H1 (cell line): ENCODE results near the gene NELL1. TPM values are rescaled to one million over a fixed set of nuclear protein-coding genes. Genes with fewer than 3 reads are reported as not detected.

Source experiments
- CTCF ChIA-PET: fragments of 300-600 bp; sonication (Branson Sonifier 250); formaldehyde crosslinking; loops from one replicate; lab custom pipeline; 2021; ENCODE audit not compliant: partially characterized antibody; lab: Charles Lee
- POLR2A ChIA-PET: fragments of 300-600 bp; sonication (Branson Sonifier 250); formaldehyde crosslinking; loops from one replicate; lab custom pipeline; 2021; ENCODE audit warnings: inconsistent platforms; ENCODE audit not compliant: partially characterized antibody; lab: Charles Lee
- DNase-seq, 2 experiments: peaks; one replicate each; pipeline versions ENCODE4 v3.0.0 to v3.0.0-alpha.2; 2010 to 2022; ENCODE audit warnings: low spot score in 2 of 2, low read depth in 1 of 2, mixed read lengths in 1 of 2
- FAIRE-seq: peaks from 2 replicates; lab custom pipeline; 2011; peaks lifted over from hg19 to GRCh38; lab: Jason Lieb, UNC
- H2AFZ ChIP-seq: 2 replicates; pipeline ENCODE4 v1.8.1; 2012; ENCODE audit warnings: low read length, inconsistent platforms
- H2AK5ac ChIP-seq: 2 replicates; pipeline ENCODE4 v1.6.1; 2013; ENCODE audit warnings: low read depth, low read length
- H2BK120ac ChIP-seq: replicated peaks from 2 replicates; pipeline ENCODE3; 2013; ENCODE audit warnings: low read depth, low read length, inconsistent platforms
- H2BK12ac ChIP-seq: 2 replicates; pipeline ENCODE4 v1.6.1; 2013; ENCODE audit warnings: low read depth, low read length
- H2BK15ac ChIP-seq: 2 replicates; pipeline ENCODE4 v1.6.1; 2013; ENCODE audit warnings: low read length
- H2BK20ac ChIP-seq: 2 replicates; pipeline ENCODE4 v1.6.1; 2013; ENCODE audit warnings: low read length
- H2BK5ac ChIP-seq: 2 replicates; pipeline ENCODE4 v1.6.1; 2013; ENCODE audit warnings: low read depth, low read length
- H3K14ac ChIP-seq: 2 replicates; pipeline ENCODE4 v1.6.1; 2013; ENCODE audit warnings: inconsistent platforms; ENCODE audit not compliant: insufficient read length
- H3K18ac ChIP-seq: 2 replicates; pipeline ENCODE4 v1.6.1; 2013; ENCODE audit warnings: low read length; ENCODE audit errors: extremely low read depth
- H3K23ac ChIP-seq: 2 replicates; pipeline ENCODE4 v1.6.1; 2013; ENCODE audit warnings: inconsistent platforms; ENCODE audit not compliant: insufficient read length
- H3K23me2 ChIP-seq: 2 replicates; pipeline ENCODE4 v1.6.1; 2013; ENCODE audit warnings: low read depth, low read length
- H3K27ac ChIP-seq: 2 replicates; pipeline ENCODE4 v1.6.1; 2011; ENCODE audit warnings: low read depth, low read length, inconsistent platforms
- H3K27me3 ChIP-seq, 4 experiments: replicated peaks in 1 of 4; 1 replicate in 1 of 4; 2 replicates in 3 of 4; pipeline versions ENCODE4 v1.6.1 to v1.8.1; 2011 to 2013; ENCODE audit warnings: low read length in 3 of 4, mild to moderate bottlenecking in 3 of 4, inconsistent platforms in 2 of 4, mixed read lengths in 2 of 4, moderate library complexity in 1 of 4; ENCODE audit not compliant: control insufficient read depth in 3 of 4, insufficient read depth in 3 of 4; ENCODE audit errors: extremely low read depth in 1 of 4
- H3K36me3 ChIP-seq, 4 experiments: 2 replicates each; pipeline versions ENCODE4 v1.6.1 to v1.8.1; 2011 to 2013; ENCODE audit warnings: mild to moderate bottlenecking in 4 of 4, low read length in 3 of 4, moderate library complexity in 2 of 4, control low read depth in 1 of 4, inconsistent platforms in 1 of 4; ENCODE audit not compliant: insufficient read depth in 4 of 4, control insufficient read depth in 2 of 4
- H3K4ac ChIP-seq: replicated peaks from 2 replicates; pipeline ENCODE3; 2013; ENCODE audit warnings: low read length, low read depth, mixed read lengths, inconsistent platforms; ENCODE audit not compliant: insufficient read length
- H3K4me1 ChIP-seq, 4 experiments: replicated peaks in 1 of 4; 1 replicate in 1 of 4; 2 replicates in 3 of 4; pipeline versions ENCODE4 v1.6.1 to v1.8.1; 2011 to 2013; ENCODE audit warnings: low read length in 3 of 4, inconsistent platforms in 2 of 4, mixed read lengths in 1 of 4; ENCODE audit not compliant: insufficient read depth in 4 of 4, control insufficient read depth in 3 of 4
- H3K4me2 ChIP-seq, 2 experiments: 2 replicates each; pipeline versions ENCODE4 v1.6.1 to v1.8.1; 2011 to 2013; ENCODE audit warnings: low read depth in 2 of 2, low read length in 2 of 2, control low read depth in 1 of 2, inconsistent platforms in 1 of 2, mild to moderate bottlenecking in 1 of 2; ENCODE audit not compliant: insufficient read depth in 1 of 2
- H3K4me3 ChIP-seq, 4 experiments: fragments of 200-600, 300-600 bp in 1 of 4; sonication (generic), shearing (Covaris generic), sonication (Bioruptor Twin) in 1 of 4; 2 replicates each; pipeline versions ENCODE4 v1.5.1 to v1.8.1; 2011 to 2016; ENCODE audit warnings: low read length in 4 of 4, low read depth in 3 of 4, control low read depth in 2 of 4, inconsistent platforms in 2 of 4, mild to moderate bottlenecking in 2 of 4, mixed read lengths in 1 of 4, moderate library complexity in 1 of 4; ENCODE audit not compliant: insufficient read depth in 2 of 4; ENCODE audit errors: extremely low read depth in 1 of 4
- H3K56ac ChIP-seq: replicated peaks from 2 replicates; pipeline ENCODE3; 2013; ENCODE audit warnings: low read depth, mild to moderate bottlenecking, mixed read lengths, low read length, inconsistent platforms; ENCODE audit not compliant: insufficient read length
- H3K79me1 ChIP-seq: 2 replicates; pipeline ENCODE4 v1.6.1; 2013; ENCODE audit warnings: low read depth, low read length, control low read depth
- H3K79me2 ChIP-seq, 2 experiments: 2 replicates each; pipeline versions ENCODE4 v1.6.1 to v1.8.1; 2012 to 2013; ENCODE audit warnings: low read length in 2 of 2, mild to moderate bottlenecking in 2 of 2, inconsistent platforms in 1 of 2; ENCODE audit not compliant: insufficient read depth in 2 of 2, control insufficient read depth in 1 of 2
- H3K9ac ChIP-seq, 4 experiments: replicated peaks in 1 of 4; 1 replicate in 1 of 4; 2 replicates in 3 of 4; pipeline versions ENCODE4 v1.6.1 to v1.8.1; 2011 to 2013; ENCODE audit warnings: low read depth in 3 of 4, low read length in 3 of 4, control low read depth in 2 of 4, mild to moderate bottlenecking in 2 of 4, moderate library complexity in 2 of 4, inconsistent platforms in 1 of 4; ENCODE audit errors: extremely low read depth in 1 of 4
- H3K9me3 ChIP-seq, 2 experiments: 2 replicates each; pipeline versions ENCODE4 v1.6.1 to v1.8.1; 2012 to 2013; ENCODE audit warnings: mild to moderate bottlenecking in 2 of 2, moderate library complexity in 2 of 2, control low read depth in 1 of 2, inconsistent platforms in 1 of 2, low read depth in 1 of 2, low read length in 1 of 2, mixed read lengths in 1 of 2; ENCODE audit not compliant: insufficient read depth in 2 of 2
- H4K20me1 ChIP-seq, 2 experiments: replicated peaks in 1 of 2; 2 replicates each; pipeline versions ENCODE3 to v1.8.1; 2011 to 2013; ENCODE audit warnings: inconsistent platforms in 2 of 2, low read length in 2 of 2, mild to moderate bottlenecking in 1 of 2; ENCODE audit not compliant: insufficient read depth in 2 of 2, control insufficient read depth in 1 of 2
- H4K5ac ChIP-seq: 2 replicates; pipeline ENCODE4 v1.6.1; 2013; ENCODE audit warnings: low read length, low read depth, mixed read lengths, inconsistent platforms; ENCODE audit not compliant: insufficient read length
- H4K8ac ChIP-seq: 2 replicates; pipeline ENCODE4 v1.8.0; 2013; ENCODE audit warnings: mild to moderate bottlenecking, moderate library complexity, low read length, inconsistent platforms; ENCODE audit not compliant: insufficient read depth; ENCODE audit errors: extremely low read depth
- H4K91ac ChIP-seq: replicated peaks from 2 replicates; pipeline ENCODE3; 2013; ENCODE audit warnings: low read length, mixed read lengths, inconsistent platforms; ENCODE audit not compliant: insufficient read length
- CHD1 ChIP-seq: IDR thresholded peaks from 2 replicates; pipeline ENCODE4 v1.6.1; 2012; ENCODE audit warnings: low read depth, low read length, improper control_type of control experiment
- CTBP2 ChIP-seq: IDR thresholded peaks from 2 replicates; pipeline ENCODE4 v1.7.0; 2011; ENCODE audit warnings: borderline replicate concordance, mild to moderate bottlenecking, moderate library complexity, mixed read lengths, low read length; ENCODE audit not compliant: insufficient read depth, insufficient read length
- EGR1 ChIP-seq: IDR thresholded peaks from 2 replicates; pipeline ENCODE4 v1.6.1; 2011; ENCODE audit warnings: low read depth, low read length, borderline replicate concordance
- HDAC2 ChIP-seq, 2 experiments: fragments of 300-600 bp in 1 of 2; sonication (generic) in 1 of 2; IDR thresholded peaks; 2 replicates each; pipeline ENCODE4 v1.6.1; 2011 to 2012; ENCODE audit warnings: low read depth in 2 of 2, low read length in 2 of 2, mild to moderate bottlenecking in 2 of 2, moderate library complexity in 2 of 2, borderline replicate concordance in 1 of 2, inconsistent platforms in 1 of 2
- NRF1 ChIP-seq: IDR thresholded peaks from 2 replicates; pipeline ENCODE4 v1.6.1; 2011; ENCODE audit warnings: mild to moderate bottlenecking, low read depth, low read length, improper control_type of control experiment
- POLR2AphosphoS5 ChIP-seq: IDR thresholded peaks from 2 replicates; pipeline ENCODE4 v1.6.1; 2011; ENCODE audit warnings: low read depth, low read length
- RAD21 ChIP-seq, 2 experiments: IDR thresholded peaks in 1 of 2; conservative IDR thresholded peaks in 1 of 2; 2 replicates each; pipeline ENCODE4 v1.6.1; 2011; ENCODE audit warnings: low read depth in 2 of 2, low read length in 2 of 2, improper control_type of control experiment in 1 of 2, inconsistent platforms in 1 of 2, mild to moderate bottlenecking in 1 of 2, moderate library complexity in 1 of 2
- RNF2 ChIP-seq: fragments of 200-900, 300-1000 bp; sonication (generic); IDR thresholded peaks from 2 replicates; pipeline ENCODE4 v1.7.1; 2016; ENCODE audit warnings: borderline replicate concordance, low read depth, mild to moderate bottlenecking, antibody characterized with exemption, low read length; ENCODE audit not compliant: poor library complexity, severe bottlenecking; ENCODE audit errors: missing control alignments
- SAP30 ChIP-seq: fragments of 300-600 bp; sonication (generic); IDR thresholded peaks from 2 replicates; pipeline ENCODE4 v1.7.1; 2012; ENCODE audit warnings: low read length, moderate library complexity, mild to moderate bottlenecking, inconsistent platforms; ENCODE audit not compliant: insufficient read depth, insufficient replicate concordance
- SIN3A ChIP-seq, 2 experiments: IDR thresholded peaks in 1 of 2; conservative IDR thresholded peaks in 1 of 2; 2 replicates each; pipeline ENCODE4 v1.6.1; 2011 to 2012; ENCODE audit warnings: low read length in 2 of 2, improper control_type of control experiment in 1 of 2, low read depth in 1 of 2, mild to moderate bottlenecking in 1 of 2
- TAF1 ChIP-seq: IDR thresholded peaks from 2 replicates; pipeline ENCODE4 v1.6.1; 2011; ENCODE audit warnings: mild to moderate bottlenecking, low read depth, low read length
- WGBS, 2 experiments: shearing (Covaris generic) in 1 of 2; methylation state at CpG; one replicate each; pipeline versions ENCODE4 v1.1.6 to v1.1.7; 2013 to 2015; ENCODE audit warnings: low lambda C conversion rate in 2 of 2, mixed read lengths in 2 of 2, inconsistent platforms in 1 of 2, low coverage in 1 of 2, missing lambda C conversion rate in 1 of 2; ENCODE audit not compliant: insufficient replicate concordance in 2 of 2, insufficient coverage in 1 of 2, insufficient read length in 1 of 2; ENCODE audit errors: extremely low coverage in 1 of 2, missing lambda C conversion rate in 1 of 2; 5-methylcytosine and 5-hydroxymethylcytosine counted together
- polyA plus RNA-seq, 7 experiments: library from polyadenylated mRNA; depleted of rRNA in 3 of 7; stranded (reverse) in 5 of 7; unstranded in 2 of 7; fragments of >200 nt in 5 of 7; fragments of 200-250 nt in 2 of 7; gene quantifications; 1 replicate in 5 of 7; 2 replicates in 1 of 7; 4 replicates in 1 of 7; pipeline versions ENCODE4 v1.2.1 to v1.2.3, GENCODE V29; 2011 to 2013; ENCODE audit warnings: missing spikeins in 2 of 7, mixed read lengths in 2 of 7
- total RNA-seq: library from RNA; stranded (reverse); fragmentation: NEBNext Ultra II Directional; extraction: Animal tissue kit (Norgen Biotek cat#: 25700); gene quantifications from 2 replicates; pipeline ENCODE4 v1.2.1, GENCODE V29; 2021

NELL1 gene
- total and polyA plus RNA-seq, 2 of the 8 experiments (the other 6 are each of a cell fraction or from before 2014, with no cell fraction given): 0.21 TPM; not detected in 1

DNA sequence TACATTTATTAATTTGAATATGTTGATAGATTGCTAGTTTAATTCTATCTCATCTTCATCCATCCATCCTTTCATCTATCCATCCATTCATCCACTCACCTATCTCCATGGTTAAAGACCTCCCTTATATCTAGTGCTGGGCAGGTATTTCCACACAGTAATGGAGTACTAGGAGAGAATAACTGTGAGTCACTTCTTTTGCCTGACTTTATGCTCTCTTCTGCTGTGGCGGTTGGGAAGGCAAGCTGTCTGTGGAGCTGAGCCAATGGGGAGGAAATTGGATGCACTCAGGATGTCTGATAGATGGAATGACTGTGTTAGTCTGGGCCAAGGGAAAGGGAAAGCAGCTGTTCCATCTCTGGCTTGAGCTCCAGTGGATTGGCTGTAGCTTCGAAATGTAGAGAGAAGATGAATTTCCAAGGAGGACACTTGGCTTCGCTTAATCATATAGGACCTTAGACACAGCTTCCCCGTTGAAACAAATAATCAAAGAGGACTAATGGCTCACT is 60.3 kb downstream of the NELL1 start:
- Histone ChIP-seq H3K36me3 (no peaks in the 10 kb centered on the region), H2AFZ (no peak overlapping the region), H3K4me1 (no peaks in the 10 kb centered on the region), H3K79me1 (no peaks in the 10 kb centered on the region), H2BK15ac (no peak overlapping the region), H3K79me2 (no peaks in the 10 kb centered on the region), H2BK5ac (no peak overlapping the region), H3K56ac (no peak overlapping the region), H3K9me3 (no peaks in the 10 kb centered on the region), H3K18ac (no peak overlapping the region), H3K27me3 (no peaks in the 10 kb centered on the region), H3K4ac (no peak overlapping the region), H3K4me2 (no peak overlapping the region), H4K8ac (no peak overlapping the region), H4K91ac (no peak overlapping the region), H4K20me1 (no peaks in the 10 kb centered on the region), H3K14ac (no peak overlapping the region), H2AK5ac (no peak overlapping the region), H3K9ac (no peak overlapping the region), H4K5ac (no peak overlapping the region), H2BK12ac (no peak overlapping the region), H3K27ac (no peak overlapping the region), H2BK20ac (no peak overlapping the region), H3K4me3 (no peak overlapping the region), H2BK120ac (no peak overlapping the region), H3K23ac (no peak overlapping the region), H3K23me2 (no peaks in the 10 kb centered on the region; the same call in 1 of the 2 replicates)
- FAIRE-seq (no peak), DNase-seq (no peak)
- ChIA-PET POLR2A (interaction anchor here (0.6 kb wide), 1 partner anchor 14 kb away, joined by 3 read pairs; no protein-coding TSS in a partner anchor), CTCF (interaction anchor here (0.8 to 1.5 kb wide), 2 partner anchors 25 to 57 kb away, joined by 4 to 6 read pairs; no protein-coding TSS in a partner anchor)
- TF ChIP-seq NRF1: no peak
- no peak for TF ChIP-seq CHD1
- no peak for TF ChIP-seq EGR1
- no peak for TF ChIP-seq SAP30
- no peak for TF ChIP-seq RNF2
- no peak for TF ChIP-seq TAF1
- no peak for TF ChIP-seq HDAC2 (IDR thresholded peaks at IDR 0.05; ENCODE audit: borderline replicate concordance in 1 of 2, low read depth in 2 of 2, low read length in 2 of 2)
- TF ChIP-seq POLR2AphosphoS5: no peak
- no peak for TF ChIP-seq CTBP2
- no peak for TF ChIP-seq SIN3A (conservative IDR thresholded peaks at IDR 0.05 in 1 of 2, IDR thresholded peaks at IDR 0.05 in 1 of 2; ENCODE audit: low read depth in 1 of 2, low read length in 2 of 2)
- TF ChIP-seq RAD21 (IDR thresholded peaks at IDR 0.05 in 1 of 2, conservative IDR thresholded peaks at IDR 0.05 in 1 of 2; ENCODE audit: low read depth in 2 of 2, low read length in 2 of 2): no peak
- 87% methylated on average over 4 of the region's 4 CpGs; no CpG with 5 or more reads in 1 of the 2 experiments for WGBS, 2 experiments
